HG03159 (cell line): Measurements from ENCODE around the gene CDC14A.

Experiments used
- ATAC-seq: cut with Tn5 transposase; IDR thresholded peaks from one replicate; pipeline ENCODE4 v1.9.1; 2021; ENCODE audit warnings: mild to moderate bottlenecking, moderate library complexity; ENCODE audit not compliant: unreplicated experiment

CDC14A gene

DNA sequence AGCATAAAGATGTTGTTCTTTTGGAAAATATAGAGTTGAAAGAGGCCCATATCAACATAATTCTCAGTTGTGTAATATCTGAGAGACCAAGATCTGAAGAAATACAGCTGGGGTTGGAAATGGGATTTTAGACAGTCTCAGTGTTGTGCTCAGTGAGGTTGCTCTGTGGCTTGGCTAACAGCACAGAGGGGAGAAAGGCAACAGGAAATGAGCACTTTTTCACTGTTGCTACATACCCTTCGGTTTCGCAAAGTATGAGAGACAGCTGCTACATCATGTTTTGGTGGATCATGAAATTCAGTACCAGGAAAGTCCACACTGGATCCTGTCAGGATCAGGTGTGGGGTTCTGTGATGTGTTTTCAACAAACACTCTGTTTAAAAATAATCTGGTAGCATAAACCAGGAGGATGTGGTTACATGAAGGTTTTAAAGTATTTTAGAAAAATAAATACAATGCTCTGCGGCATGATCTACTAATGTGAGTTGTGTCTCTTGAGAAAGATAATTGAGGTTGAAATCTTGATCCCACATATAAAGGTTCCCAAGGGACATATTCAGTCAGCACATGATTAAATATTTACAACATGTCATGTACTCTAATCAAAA, 178.7 kb downstream of the CDC14A start:
- ATAC-seq, result peak; percentile 83

- no peak for ATAC-seq
Observed at GRCh38 chr1:100532645-100533044, 180.3 kb downstream of the CDC14A start.

GRCh38 chr1:100535264-100535663, 183.0 kb downstream of the CDC14A start:
- no peak for ATAC-seq

- ATAC-seq, result peak; percentile 88
Observed at GRCh38 chr1:100536031-100536430, 183.7 kb downstream of the CDC14A start.

- ATAC-seq, result no peak
Observed at GRCh38 chr1:100538913-100539835, 186.9 kb downstream of the CDC14A start.

DNA sequence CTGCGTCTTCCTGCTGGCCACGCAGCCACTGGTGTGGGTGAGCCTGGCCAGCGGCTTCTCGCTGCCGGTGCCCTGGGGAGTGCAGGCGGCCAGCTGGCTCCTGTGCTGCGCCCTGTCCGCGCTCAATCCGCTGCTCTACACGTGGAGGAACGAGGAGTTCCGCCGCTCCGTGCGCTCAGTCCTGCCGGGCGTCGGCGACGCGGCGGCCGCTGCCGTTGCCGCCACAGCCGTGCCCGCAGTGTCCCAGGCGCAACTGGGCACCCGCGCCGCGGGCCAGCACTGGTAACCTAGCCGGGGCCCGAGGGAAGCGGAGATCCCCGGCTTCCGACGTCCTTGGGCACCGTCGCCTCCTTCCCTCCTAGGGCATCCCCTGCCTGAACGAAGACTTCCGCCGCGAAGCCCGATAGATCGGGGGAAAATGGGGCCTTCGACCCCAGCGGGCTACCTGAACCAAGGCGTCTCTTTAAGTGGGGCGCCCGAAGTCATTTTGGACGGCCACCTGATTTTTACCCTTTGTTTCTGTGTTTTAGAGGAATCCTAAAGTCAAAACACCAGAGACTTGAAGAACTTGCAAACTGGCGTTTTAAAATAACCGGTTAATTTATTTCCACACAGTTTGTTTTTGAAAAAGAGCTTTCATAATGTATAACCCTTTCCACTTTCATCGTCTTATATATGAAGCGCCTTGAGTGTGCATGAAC, 187.7 kb downstream of the CDC14A start:
- no peak for ATAC-seq

- no peak for ATAC-seq
Observed at GRCh38 chr1:100542285-100542684, 190.0 kb downstream of the CDC14A start.

- peak; percentile 51 for ATAC-seq
Observed at GRCh38 chr1:100543640-100544039, 191.3 kb downstream of the CDC14A start.

DNA sequence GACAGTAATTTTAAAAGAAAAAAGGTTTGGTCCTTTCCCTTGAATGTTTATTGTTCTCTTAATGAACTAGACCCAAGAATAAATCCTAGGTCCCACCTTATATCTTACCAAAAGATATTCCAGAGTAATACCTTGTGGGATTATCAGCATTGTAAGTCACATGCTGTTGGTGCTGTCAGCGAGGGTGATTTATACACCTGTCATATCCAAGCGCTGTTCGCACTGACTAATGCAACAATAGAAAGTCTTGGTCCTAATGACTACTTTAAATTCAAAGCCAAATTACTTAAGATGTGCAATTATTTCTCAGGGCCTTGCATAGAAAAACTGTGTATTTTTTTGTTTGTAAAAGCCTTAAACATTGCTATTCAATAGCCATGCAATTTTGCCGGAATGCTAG, 192.5 kb downstream of the CDC14A start:
- no peak for ATAC-seq

DNA sequence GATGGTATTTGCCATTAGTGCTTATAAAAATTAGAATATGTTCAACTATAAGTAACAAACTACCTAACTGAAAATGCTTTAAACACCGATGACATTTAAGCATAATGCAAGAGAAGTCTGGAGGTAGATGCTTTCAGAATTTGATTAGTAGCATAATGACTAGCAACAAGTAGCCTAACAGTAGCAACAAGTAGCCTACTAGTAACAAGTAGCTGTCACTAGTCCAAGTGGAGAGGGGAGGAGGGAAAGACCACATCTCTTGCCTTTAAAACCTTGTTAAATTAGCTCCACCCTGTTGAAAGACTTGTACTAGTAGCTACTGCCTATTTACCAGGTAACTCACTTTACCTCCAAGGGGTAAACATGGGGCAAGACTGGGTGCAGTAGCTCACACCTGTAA, 193.5 kb downstream of the CDC14A start:
- ATAC-seq, result no peak

DNA sequence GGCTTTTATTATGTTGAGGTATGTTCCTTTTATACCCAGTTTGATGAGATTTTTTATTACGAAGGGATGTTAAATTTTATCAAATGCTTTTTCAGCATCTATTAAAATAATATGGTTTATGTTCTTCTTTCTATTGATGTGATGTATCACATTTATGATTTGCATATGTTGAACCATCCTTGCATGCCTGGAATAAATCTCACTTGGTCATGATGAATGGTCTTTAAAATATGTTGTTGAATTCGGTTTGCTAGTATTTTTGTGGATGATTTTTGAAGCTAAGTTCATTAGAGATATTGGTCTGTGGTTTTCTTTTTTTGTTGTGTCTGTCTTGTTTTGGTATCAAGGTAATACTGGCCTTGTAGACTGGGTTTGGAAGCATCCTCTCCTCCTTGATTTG, 199.7 kb downstream of the CDC14A start:
- ATAC-seq, result no peak

DNA sequence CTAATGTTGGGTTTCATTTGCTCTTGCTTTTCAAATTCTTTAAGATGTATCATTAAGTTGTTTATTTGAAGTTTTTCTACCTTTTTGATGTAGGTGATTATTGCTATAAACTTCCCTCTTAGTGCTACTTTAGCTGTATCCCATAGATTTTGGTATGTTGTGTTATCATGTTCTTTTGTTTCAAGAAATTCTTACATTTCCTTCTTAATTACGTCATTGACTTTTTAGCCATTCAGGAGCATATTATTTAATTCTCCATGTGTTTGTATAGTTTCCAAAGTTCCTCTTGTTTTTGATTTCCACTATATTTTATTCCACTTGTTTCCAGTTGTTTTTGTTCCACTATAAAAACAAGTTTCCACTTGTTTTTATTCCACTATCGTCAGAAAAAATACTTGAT, 200.6 kb downstream of the CDC14A start:
- ATAC-seq, result no peak

DNA sequence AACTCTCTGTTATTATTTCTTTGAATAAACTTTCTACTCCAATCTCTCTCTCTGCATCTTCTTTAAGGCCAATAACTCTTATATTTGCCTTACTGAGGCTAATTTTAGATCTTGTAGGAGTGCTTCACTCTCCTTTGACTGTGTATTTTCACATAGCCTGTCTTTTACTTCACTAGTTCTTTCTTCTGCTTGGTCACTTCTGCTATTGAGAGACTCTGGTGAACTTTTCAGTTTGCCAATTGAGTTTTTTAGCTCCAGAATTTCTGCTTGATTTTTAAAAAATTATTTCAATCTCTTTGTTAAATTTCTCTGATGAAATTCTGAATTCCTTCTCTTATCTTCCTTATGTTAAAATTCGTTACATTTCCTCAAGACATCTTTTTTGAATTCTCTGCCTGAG, 203.9 kb downstream of the CDC14A start:
- ATAC-seq, result no peak

- ATAC-seq, result no peak
Observed at GRCh38 chr1:100556925-100557605, 204.8 kb downstream of the CDC14A start.

GRCh38 chr1:100557606-100557953, 205.3 kb downstream of the CDC14A start:
- ATAC-seq, result no peak

DNA sequence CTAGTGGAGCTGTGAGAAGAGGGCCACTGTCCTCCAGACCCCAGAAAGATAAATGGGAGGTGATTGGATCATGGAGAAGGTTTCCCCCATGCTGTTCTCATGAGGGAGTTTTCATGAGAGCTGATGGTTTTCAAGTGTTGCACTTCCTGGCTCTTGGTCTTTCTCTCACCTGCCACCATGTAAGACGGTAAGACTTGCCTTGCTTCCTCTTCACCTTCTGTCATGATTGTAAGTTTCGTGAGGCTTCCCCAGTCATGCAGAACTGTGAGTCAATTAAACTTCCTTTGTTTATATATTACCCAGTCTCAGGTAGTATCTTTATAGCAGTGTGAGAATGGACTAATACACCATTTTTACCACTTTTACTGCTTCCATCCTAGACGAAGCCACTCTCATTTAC, 213.2 kb downstream of the CDC14A start:
- ATAC-seq, result peak; percentile 88

- ATAC-seq, result no peak
Observed at GRCh38 chr1:100565937-100566699, 213.8 kb downstream of the CDC14A start.

DNA sequence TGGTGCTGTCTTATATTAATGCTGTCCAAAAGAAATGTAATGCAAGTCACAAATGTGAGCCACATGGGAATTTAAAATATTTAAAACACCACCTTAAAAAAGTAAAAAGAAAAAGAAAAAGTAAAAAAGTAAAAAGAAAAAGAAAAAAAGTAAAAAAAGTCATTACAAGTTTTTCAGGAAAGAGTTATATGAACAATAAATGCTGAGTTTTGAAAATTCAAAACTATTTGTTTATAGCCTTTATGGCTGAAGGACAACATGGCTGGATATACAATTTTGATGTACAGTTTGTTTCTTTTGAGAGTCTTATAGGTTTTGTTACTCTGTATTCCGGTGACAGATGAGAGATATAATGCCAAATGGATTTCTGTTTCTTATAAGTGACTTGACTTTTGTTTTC, 214.8 kb downstream of the CDC14A start:
- ATAC-seq, result no peak
